GM12872 (cell line): ENCODE measurements around the gene ATXN3.

ENCODE experiments used
- CTCF ChIP-seq: IDR thresholded peaks from 3 replicates; pipeline ENCODE4 v1.5.1; 2011; ENCODE audit warnings: low read depth, mild to moderate bottlenecking, low read length, moderate library complexity; ENCODE audit not compliant: insufficient read depth

Gene ATXN3

DNA sequence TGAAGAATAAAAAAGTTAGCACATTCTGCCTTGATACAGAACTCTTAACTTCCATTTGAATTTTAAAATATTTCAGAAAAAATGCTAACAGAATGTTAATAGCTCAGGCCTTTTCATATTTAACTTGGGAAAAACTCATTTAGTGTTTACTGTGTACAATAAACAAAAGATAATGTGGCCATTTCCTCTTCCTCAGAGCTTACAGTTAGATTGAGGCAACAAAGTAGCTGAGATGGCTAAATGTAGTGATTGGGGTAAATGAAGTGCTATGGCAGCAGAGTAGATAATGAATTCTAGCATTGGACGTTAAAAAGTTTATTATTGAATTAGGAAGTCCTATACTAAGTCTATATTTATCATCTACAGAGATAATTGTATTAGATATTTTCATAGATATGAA is 28.1 kb upstream of the ATXN3 start:
- TF ChIP-seq CTCF = no peak

GRCh38 chr14:92122761-92123160 is 16.4 kb upstream of the ATXN3 start:
- TF ChIP-seq CTCF = no peak

DNA sequence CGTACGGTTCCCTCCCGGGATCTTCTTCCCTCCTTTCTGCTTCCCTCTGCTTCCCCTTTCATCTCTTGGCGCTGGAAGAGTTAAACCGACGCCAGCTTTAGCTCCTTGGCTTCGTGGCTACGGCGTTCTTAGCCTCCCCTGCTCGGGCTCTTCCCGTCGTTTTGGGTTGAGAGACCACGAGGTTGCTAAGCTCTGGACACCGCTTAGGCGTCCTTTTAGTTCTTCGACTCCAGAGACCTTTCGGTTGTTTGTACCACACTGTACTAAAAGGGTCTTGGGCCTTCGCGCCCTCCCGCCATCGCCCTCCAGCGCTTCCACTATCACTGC is 15.9 kb upstream of the ATXN3 start:
- no peak for TF ChIP-seq CTCF

DNA sequence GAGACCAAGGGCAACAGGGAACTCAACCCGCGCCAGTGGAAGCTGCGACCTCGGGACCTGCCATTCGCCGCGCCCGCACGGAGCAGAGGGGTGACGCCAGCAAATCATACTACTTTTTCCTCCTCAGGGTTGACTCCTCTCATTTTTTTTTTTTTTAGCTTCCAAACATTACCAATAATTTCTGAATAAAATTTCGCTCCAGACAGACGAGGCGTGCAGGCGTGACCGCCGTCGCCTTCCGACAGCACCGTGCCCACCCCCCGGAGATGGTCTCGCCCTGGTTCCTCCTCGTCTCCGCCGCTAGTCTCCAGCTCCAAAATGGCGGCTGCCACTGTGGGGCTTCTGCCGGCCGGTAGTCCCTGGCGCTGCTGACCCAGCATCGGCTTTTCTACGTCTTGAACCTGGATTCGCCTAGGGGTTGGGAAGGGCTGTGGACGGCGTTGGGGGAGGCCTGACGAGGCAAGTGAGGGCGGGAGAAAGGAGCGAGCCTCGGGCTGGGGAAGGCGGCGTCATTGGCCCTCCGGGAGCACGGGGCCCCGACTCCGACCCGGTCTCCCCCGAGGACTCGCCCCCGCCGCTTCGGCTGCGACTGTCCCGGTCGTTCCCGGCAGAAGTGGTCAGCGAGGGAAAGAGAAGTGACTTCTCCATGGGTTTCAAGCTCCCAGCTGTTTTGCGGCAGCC is 15.4 kb upstream of the ATXN3 start, which contains the start of the genes CPSF2 and NDUFB1:
TSS of gene CPSF2 (plus strand) at position 300 of the 681 bp plus-strand sequence. CDS start 9,016 bp downstream, outside the sequence.
TSS of gene NDUFB1 (minus strand) at position 37 of the 681 bp plus-strand sequence. CDS start 4,069 bp downstream, outside the sequence.
- no peak for TF ChIP-seq CTCF

DNA sequence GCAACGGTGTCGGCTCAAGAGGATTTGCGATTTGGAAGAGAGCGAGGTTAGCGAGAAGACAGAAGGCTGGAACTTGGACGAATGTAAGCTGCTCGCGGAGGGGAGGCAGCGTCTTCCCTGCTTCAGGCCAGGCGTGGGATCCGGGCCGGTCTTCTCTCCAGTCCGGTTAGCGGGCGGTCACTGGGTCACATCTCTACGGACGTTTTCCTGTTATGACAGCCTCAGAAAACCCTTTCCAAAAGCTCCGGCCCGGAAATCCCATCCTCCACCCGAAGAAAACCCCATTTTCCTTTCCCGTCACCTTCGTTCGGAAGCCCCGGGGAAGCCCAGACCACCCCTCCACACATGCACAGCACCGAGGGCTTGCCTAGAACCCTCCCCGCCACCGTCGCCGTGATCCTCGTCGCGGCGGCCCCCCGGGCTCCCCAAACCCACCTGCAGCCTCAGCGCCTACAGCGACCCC is 14.9 kb upstream of the ATXN3 start:
- TF ChIP-seq CTCF = no peak

- TF ChIP-seq CTCF = no peak
Measured at GRCh38 chr14:92109490-92109889, 3.1 kb upstream of the ATXN3 start.

DNA sequence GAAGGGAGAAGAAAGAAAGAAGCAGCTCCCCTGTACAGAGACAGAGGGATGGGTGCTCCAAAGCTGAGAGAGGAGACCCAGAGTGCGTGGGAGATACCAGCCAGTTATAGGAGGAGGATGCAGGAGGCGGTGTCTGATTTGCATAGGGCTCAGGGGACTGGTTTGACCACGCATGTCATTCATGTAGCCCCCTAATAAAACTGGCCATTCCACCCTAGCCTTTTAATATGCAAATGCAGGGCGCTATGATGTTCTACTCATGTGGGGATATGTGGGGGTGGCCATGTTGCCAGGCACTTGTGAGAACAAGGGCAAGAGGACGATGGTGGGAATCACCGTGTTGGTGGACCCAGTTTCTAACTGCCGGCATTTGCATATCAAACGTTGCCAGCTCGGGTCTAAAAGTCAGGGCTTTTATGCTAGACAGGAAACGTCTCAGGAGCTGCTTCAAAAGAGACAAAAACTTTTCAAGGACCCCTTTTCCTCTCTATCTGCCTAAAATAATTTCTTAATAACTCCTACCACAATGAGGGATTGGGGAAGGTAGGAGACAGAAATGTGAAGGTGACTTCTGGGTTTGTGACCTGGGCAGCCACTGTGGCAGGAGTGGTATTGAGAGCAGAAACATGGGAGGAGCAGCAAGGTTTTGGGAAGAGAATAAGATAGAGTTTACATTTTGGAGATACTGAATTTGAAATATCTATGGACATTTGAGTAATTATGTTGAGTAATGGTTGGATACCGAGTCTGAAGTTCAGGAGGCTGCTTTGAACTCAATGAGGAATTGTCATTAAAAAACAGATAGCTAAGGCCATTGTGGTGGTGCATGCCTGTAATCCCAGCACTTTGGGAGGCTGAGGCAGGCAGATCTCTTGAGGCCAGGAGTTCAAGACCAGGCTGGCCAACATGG is 2.2 kb upstream of the ATXN3 start:
- TF ChIP-seq CTCF = no peak
